CD4-positive, alpha-beta T cell treated with Interleukin-21 for 1 hour (primary cell): ENCODE data around the gene KIT.
"Not testable (repeated sequence)": the region's sequence is repeated elsewhere in the genome, so short reads cannot be mapped to it uniquely, and the experiment has no call there.

Source experiments
- DNase-seq: peaks from one replicate; pipeline ENCODE4 v3.0.0-alpha.2; 2020

Gene KIT

DNA sequence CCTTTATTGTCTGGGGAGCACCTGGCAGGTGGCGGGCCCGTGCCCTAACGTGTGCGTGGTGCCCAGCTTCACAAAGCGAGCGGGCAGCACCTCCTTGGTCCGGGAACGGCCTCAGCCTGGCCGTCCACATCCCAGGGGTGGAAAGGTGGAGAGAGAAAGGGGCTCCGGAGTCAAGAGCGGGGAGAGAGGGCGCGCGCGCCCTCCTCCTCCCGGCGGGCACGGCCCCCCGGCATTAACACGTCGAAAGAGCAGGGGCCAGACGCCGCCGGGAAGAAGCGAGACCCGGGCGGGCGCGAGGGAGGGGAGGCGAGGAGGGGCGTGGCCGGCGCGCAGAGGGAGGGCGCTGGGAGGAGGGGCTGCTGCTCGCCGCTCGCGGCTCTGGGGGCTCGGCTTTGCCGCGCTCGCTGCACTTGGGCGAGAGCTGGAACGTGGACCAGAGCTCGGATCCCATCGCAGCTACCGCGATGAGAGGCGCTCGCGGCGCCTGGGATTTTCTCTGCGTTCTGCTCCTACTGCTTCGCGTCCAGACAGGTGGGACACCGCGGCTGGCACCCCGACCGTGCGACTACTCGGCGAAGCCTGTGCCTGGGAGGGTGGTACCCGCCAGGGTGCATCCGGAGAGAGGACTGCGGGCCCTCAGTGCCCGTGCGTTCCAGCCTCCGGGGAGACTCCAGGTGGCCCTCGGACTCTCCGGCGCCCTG, at the start of gene KIT:
Gene KIT, plus strand, starts transcription at position 407 of the 701 bp plus-strand sequence. Its CDS starts 58 bp downstream, at position 465.
- DNase-seq, result no peak

GRCh38 chr4:54609310-54609709, 48.4 kb upstream of the KIT start:
- no peak for DNase-seq

GRCh38 chr4:54614149-54614548, 43.6 kb upstream of the KIT start:
- DNase-seq, result no peak

DNA sequence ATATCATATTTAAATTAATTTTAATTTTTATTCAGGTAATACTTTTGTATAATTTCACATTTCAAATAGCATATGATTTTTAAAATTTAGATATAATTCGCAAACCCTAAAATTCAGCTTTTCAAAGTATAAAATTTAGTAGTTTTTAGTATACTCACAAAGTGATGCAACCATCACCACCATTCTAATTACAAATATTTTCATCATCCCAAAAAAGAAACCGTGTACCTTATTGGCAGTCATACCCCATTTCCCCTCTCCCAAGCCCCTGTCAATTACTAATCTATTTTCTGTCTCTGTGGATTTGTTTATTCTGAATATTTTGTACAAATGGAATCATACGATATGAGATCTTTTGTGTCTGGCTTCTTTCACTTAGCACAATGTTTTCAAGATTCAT, 37.0 kb upstream of the KIT start:
- DNase-seq, result no peak

GRCh38 chr4:54625391-54625790, 32.4 kb upstream of the KIT start:
- DNase-seq, result no peak

DNA sequence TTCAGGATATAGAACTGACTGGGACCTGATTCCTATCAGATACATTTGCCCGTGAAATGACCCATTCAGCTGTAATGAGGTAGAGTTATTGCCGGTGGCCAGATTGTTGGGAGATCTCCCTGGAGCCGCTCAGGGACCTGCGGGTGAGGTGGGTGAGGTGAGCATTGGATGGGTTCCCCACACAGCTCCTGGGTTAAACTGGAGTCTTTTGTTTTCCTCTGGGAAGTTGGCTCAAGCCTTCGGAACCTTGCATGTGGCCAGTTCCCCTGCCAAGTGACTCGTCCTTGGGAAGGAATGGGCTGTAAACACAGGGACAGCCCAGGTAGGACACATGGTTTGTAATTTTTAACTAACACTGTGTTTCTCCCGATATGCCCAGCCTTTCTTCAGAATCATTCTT, 31.6 kb upstream of the KIT start:
- no peak for DNase-seq

DNA sequence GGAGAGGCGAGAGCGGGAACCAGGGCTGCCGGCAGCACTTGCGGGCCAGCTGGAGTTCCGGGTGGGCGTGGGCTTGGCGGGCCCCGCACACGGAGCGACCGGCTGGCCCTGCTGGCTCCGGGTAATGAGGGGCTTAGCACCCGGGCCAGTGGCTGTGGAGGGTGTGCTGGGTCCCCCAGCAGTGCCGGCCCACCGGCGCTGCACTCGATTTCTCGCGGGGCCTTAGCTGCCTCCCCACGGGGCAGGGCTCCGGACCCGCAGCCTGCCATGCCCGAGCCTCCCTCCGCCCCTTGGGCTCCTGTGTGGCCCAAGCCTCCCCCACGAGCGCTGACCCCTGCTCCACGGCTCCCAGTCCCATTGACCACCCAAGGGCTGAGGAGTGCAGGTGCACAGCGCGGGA, 25.2 kb upstream of the KIT start:
- DNase-seq, result no peak

- DNase-seq, result not testable (repeated sequence)
These were observed 24.5 kb upstream of the KIT start for GRCh38 chr4:54633102-54633740.

DNA sequence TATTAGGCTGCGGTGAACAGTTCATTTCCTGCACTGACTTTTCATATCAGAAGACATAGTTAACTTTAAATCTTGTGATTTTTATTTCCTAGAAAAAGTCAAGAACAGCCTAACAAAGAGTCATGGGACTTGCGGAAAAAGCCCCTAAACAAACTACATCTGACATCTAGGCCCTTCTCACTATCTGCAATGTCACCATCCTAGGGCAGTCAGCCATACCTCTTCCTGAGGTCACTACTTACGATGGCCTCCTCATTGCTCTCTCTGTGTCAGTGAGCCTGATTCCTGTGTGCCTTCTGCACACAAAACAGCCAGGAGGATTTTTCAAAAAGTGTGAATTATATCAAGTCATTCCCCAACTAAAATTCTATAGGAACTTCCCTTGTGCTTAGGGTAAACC, 22.4 kb upstream of the KIT start:
- DNase-seq, result no peak

- DNase-seq, result no peak
These were observed 20.4 kb upstream of the KIT start for GRCh38 chr4:54637325-54637724.

DNA sequence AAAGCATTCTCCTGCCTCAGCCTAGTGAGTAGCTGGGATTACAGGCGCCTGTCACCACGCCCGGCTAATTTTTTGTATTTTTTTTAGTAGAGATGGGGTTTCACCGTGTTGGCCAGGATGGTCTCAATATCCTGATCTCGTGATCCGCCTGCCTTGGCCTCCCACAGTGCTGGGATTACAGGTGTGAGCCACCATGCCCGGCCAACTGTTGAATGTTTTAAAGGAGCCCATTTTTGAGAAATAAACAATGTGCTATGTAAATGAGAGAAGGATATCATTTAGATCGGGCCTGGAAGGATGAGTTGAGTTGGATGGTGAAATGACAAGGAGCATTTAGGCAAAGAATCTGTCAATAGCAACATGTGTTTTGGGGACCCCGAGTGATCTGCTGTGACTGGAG, 16.7 kb upstream of the KIT start:
- DNase-seq, result not testable (repeated sequence)

DNA sequence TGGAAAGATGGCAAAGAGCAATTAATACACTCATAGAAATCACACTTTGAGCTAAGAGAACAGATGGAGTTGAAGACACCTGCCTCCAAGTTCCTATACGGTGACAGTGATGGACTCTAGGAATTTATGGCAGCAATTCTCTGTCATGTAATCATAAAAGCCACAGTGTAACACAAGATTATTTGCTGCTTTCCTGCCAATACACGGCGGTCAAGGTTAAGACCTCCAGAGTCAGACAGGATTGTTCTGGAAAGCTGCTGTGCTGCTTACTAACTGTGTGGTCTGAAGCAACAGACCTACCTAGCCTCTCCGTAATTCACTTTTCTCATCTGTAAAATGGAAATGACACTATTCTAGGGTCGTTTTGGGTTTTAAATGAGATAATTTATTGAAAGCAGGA, 14.6 kb upstream of the KIT start:
- no peak for DNase-seq

GRCh38 chr4:54643958-54644751, 13.6 kb upstream of the KIT start:
- no peak for DNase-seq

GRCh38 chr4:54645830-54646229, 11.9 kb upstream of the KIT start:
- no peak for DNase-seq

GRCh38 chr4:54647070-54647469, 10.7 kb upstream of the KIT start:
- no peak for DNase-seq

- DNase-seq, result no peak
These were observed 6.7 kb upstream of the KIT start for GRCh38 chr4:54651050-54651449.

DNA sequence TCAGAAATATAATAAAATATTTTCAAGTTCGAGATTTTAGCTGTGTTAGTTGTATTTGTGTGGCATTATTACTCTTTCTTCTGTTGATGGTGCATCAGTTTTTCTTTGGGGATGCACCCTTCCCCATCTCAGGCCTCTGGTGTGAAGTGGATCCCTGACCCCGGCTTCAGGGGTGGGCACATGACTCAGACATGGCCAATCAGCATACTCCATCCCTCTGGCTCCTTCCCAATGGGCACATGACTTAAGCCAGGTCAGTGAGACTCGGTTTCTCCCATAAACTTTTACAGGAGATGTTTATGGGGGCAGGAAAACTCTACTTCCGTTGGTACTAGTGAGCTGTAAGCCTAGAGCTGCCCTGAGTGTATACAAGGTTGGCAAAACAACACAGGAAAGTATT, 3.0 kb upstream of the KIT start:
- no peak for DNase-seq

GRCh38 chr4:54657185-54657550, 589 bp upstream of the KIT start:
- no peak for DNase-seq

GRCh38 chr4:54658252-54659093, 716 bp downstream of the KIT start:
- no peak for DNase-seq

DNA sequence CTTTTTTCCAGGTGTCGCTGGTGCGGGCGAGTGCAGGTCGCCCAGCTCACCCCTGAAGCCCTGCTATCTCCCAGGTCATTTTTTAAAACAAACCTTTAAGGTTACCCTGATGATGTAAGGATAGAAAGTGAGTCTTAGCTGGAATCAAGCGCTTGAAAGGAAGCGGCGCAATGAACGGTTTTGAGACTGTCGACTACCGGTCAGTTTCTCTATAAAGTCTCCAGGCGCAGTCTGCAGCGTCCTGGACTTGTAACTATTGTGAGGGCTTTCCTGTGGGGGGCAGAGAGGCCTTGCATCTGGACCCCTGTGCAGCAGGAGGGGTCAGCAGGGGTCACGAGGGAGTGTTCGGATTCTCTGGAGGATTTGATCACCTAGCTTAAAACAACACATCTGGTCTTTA, 1.6 kb downstream of the KIT start:
- no peak for DNase-seq

DNA sequence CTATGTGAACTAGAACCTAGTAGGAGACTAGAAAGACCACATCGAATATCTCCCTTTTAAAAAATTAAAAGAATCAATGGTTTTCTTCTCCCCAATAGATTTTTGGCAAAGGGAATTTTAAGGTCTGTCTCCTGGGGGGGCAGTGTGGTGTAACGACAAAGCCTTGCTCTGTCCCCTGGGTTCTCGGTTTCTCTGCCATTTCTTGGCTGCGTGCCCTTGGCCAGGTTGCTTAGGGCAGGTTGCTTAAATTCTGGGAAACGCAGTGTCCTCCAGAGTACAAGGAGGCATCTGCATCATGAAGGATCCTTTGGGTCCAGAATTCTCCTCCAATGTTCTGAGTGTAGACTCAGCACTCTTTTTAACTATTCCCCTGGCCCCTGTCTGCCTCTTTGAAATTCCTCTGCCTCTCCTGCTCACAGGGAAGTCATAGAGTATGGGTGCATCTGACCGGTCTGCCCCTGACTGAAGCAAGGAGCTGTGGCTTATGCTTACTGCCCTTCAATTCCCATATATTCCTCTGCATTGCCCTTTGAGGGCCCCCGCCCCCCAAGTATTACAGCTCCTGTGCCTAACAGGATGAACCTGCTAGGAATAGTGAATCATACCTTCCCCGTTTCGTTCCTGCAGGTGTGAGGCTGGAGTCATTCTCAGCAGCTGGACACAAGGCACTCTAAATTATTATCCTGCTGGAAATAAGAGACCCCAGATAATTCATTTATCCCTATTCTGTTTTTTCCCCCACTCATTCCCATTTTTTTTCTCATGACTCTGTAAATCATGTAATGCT, 2.2 kb downstream of the KIT start:
- no peak for DNase-seq

DNA sequence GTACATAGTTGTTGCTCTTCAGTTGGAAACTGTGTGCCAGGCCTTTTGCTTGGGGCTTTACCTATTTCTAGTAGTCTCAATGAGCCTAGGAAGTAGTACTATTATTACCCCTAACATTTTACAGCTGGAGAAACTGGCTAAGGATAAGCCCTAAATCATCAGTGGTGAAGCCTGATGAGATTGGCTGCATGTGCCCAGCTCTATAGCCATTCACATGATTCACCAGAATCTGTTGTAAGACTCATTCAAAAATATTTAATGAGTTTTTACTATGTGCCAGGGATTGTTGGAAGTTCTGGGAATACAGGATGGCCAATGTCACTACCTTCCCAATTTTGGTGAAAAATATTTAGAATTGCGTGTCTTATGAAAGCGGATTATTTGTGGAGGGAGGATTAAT, 2.8 kb downstream of the KIT start:
- no peak for DNase-seq
